Left colon (tissue), 2 donors: ENCODE results near the gene ATP2B1. TPM values are rescaled to one million over a fixed set of nuclear protein-coding genes. Genes with fewer than 3 reads are reported as not detected.

ENCODE experiments used
- ATAC-seq: fragments of 200-7000 bp; cut with Tn5 transposase; one replicate; pipeline ENCODE4 v1.9.1; 2020; ENCODE audit warnings: mild to moderate bottlenecking, moderate library complexity
- DNase-seq, 2 donors: peaks; one replicate each; pipeline ENCODE4 v3.0.0-alpha.2; 2020
- intact Hi-C, 2 donors: fragments of 100-400 bp; cut with DNase I in 1 of 2; cut with micrococcal nuclease in 1 of 2; formaldehyde crosslinking; loops; one replicate each; pipeline versions ENCODE4 v1.11.2 to v1.14.0; 2022; cut with DNase I, micrococcal nuclease
- total RNA-seq, 2 donors: library from RNA; stranded (reverse); fragmentation: NEBNext Ultra II Directional; extraction: Animal tissue kit (Norgen Biotek cat#: 25700); gene quantifications; one replicate each; pipeline ENCODE4 v1.2.1, GENCODE V29; 2021
- donor health status: DM: no; HTN: no; CAD: no.
- donor health status: DM: yes; HTN: yes; CAD: no.

ATP2B1 gene
- total RNA-seq, 2 donors from 2014 or later, result 57.5 to 105 TPM

DNA sequence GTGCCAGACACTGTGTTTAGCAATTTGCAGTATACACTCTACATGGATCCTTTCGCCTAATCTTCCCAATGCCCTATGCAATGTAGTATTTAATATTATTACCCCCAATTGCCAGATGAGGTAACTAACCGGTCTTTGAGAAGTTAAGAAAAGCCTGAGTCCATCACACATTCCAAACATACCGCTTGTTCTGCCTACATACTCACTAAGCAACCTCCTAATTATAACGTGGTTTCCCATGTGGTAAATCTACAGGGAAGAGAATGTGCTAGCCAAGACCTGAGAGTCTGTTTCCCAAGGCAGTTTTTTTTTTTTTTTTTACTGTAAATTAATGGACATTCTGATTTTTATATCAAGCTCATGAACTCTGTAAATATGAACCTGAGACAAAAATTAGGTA, 37.2 kb downstream of the ATP2B1 start:
- intact Hi-C loops, result no loop called here

DNA sequence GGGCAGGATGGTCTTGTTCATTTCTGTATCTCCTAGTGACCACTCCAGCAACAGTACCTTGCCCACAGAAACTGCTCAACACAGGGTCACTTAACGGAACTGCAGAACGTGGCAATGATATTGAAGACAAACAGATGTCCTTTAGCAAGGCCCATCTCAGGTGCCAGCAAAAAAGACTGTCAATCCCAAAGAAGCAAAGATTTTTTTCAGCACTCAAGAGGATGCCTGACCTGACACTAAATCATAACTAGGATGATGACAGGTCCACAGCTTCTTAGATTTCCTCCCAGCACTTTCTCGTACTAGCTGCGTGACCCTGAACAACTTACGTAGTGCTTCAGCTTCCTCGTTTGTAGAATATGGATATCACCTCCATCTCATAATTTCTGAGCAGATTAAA, 39.4 kb downstream of the ATP2B1 start:
- intact Hi-C loops, result no loop called here
- no peak for DNase-seq
- ATAC-seq, result no peak

More for the DNA sequence above, 37.2 kb downstream of the ATP2B1 start:
- DNase-seq (no peak), ATAC-seq (no peak)

DNA sequence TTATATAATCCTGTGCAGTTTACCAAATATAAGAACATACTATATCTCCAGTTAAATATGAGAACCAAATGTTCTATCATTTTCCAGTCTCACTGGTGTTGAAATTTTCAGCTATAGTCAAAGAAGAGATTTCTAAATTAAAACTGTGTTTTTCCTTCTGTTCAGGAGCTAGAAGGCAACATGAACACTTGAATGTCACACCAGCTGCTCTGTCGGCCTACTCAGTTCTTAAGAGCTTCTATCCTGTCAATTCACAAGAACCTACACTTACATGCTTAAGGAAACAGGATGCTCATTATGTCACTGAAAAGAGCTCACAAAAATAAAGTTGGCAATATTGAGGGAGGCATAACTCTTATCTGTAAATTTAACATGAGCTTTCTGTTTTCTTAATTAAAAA, 43.1 kb downstream of the ATP2B1 start:
- intact Hi-C loops, result no loop called here
- no peak for DNase-seq

DNA sequence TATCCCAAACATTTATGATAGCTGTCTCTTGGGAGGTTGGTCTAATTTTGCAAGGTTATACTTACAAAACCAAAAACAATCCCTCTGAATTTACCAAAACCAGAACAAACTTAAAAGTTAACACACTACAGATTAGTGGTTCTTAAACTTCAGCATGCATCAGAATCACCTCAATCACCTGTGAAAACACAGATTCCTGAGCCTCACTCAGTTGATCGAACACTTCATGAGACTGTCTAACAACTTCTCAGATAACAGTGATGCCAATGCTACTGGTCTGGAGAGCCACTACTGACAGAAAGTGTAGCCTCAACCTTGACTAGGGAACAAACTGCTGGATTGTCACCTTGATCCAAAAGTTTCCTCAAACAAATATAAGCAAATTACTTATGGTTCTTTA, 44.2 kb downstream of the ATP2B1 start:
- ATAC-seq (no peak), DNase-seq (no peak)
- intact Hi-C loops, result no loop called here

More for the DNA sequence above, 43.1 kb downstream of the ATP2B1 start:
- ATAC-seq, result no peak

DNA sequence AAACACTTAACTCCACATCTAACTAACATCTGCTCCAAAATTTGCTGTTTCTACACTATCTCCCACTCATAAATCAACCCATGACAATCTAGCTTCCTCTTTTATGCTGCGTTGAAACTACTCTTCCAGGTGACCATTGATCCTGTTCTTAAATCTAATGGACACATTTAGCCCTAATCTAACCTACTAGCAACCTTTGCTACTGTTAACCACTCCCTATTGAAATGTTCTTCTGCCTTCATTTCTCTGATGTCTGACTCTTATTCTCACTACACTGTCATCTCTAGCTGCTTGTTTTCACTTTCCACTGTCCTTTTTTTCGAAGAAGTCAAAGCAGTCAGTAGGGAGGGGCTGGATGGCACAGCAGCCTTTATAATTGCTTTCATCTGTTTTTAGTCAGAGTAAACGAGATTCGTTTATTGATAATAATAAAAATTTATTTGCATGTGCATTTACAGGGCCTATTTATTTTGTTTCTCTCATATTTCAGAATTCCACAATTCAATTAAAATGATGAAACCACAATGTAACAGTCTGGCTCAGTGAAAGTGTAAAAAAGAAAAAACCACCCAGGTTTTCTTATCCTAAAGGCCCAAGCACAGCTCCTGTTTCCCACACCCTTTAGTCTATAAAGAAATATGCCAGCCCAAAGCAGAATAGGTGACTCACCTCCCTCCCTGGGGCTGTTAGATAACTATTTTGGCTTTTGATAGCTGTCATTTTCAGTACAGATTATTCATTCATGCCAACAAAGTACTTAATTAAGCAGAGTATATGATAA, 44.9 kb downstream of the ATP2B1 start:
- no peak for DNase-seq
- intact Hi-C loops, result no loop called here
- peak; percentile 53 for ATAC-seq

DNA sequence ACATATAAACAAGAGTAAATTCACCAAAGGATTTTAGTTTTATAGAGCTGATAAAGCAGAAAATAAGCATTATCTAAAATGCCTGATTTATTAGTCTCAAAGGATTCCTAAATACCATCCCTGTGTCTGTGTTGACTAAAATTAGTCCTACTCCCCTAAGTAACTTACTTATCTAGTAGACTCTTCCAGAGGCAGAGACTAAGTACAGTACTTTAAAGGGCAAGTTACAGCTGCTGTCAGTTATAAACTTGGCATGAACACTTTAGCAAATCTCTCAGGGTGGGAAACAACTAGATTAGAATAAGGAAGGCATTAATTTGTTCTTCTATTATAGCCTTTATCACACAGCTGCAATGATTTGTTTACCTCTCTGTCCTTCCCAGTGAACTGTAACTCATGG, 46.0 kb downstream of the ATP2B1 start:
- no peak for DNase-seq
- intact Hi-C loops, result no loop called here
- peak; percentile 22 for ATAC-seq

DNA sequence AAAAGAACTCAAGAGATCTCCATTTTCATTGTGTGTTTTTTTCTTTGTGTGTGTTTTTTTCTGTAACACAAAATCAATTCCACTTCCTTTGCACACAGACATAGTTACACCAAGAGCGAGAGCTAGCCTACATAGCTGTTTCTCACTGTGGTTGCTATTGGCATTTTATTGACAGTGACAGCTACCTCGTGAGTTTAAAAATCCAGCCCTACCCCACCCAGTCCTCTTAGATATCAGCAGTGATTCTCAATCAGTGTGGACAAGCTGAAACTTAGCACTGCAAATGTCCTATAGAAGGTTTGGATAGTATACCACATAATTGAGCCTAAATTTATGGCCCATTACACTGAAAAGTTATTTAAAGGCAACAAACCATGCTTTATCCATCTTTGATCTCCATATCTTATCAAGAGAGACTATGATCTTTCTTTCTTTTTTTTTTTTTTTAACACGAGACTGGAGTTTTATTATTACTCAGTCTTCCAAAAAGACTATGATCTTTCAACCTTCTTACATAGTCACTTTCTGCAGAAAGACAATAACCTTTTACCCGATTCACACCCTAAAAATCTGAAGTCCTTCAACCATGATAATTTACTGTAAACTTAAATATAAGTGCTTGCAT, 46.8 kb downstream of the ATP2B1 start:
- DNase-seq, result no peak
- intact Hi-C loops, result no loop called here
- peak; percentile 66 for ATAC-seq

DNA sequence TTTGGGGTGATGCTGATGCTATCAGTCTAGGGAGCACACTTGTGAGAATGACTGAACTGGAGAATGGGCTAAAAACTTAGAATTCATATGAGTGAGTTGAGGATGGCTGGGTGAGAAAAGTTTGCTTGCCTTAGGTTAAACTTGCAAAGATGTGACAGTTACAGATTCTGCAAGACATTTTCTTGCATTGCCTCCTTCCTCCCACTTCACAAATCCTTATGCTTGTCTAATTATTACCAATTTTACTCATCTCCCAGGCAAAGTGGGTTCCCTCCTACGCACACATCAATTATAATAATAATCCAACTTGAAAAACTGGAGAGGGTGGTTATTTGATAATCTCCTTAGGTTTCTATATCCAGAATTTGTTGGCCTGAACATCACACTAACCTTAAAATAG, 50.9 kb downstream of the ATP2B1 start:
- ATAC-seq (no peak), DNase-seq (no peak)
- intact Hi-C loops, result no loop called here

DNA sequence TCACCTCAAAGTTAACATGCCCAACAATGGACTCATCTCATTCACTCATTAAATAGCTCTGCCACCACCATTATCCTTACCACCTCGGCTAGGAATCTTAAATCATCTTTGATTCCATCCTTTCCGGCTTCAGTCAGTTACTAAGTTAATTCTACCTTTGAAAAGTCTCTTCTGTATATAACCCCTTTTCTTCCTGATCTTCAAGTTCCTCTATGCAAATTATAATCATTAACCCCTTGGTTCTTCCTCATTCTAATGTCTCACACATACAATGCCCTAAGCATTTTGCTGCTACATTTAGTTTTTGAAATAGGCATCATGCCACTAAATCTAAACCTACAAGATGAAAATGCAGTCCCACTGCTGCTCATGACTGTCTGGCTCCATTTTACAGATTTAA, 51.6 kb downstream of the ATP2B1 start:
- no peak for ATAC-seq
- intact Hi-C loops, result no loop called here
- no peak for DNase-seq

DNA sequence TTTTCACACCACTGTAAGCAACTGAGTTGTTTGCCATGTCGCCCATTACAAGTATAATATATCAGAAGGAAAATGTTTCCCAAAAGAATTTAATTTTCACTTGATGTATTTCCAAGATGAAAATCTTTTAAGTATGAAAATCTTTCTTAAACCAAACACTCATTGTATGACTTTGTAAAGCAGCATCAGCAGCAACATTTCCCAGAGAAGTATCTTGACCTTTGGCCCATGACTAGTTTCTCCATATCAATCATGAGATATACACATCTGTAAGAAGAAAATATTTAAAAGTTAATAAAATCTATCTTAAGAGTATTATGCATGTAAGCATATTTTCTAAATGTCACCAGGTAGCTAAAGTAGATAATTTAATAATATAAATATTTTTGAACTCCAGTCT, 52.8 kb downstream of the ATP2B1 start:
- intact Hi-C loops, result no loop called here
- DNase-seq (no peak), ATAC-seq (no peak)

DNA sequence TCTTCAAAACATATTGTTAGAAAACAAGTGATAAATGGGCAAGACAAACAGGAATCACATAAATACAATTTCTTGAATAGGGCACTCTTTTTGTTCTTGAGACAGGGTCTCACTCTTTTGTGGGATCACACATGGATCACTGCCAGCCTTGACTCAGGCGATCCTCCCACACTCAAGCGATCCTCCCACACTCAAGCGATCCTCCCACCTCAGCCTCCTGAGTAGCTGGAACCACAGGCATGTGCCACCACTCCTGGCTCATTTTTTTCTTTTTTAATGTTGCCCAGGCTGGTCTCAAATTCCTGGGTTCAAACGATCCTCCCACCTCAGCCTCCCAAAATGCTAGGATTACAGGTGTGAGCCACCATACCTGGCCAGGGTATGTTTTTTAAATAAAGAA, 57.4 kb downstream of the ATP2B1 start:
- DNase-seq, result no peak
- ATAC-seq, result no peak
- intact Hi-C loops, result no loop called here

DNA sequence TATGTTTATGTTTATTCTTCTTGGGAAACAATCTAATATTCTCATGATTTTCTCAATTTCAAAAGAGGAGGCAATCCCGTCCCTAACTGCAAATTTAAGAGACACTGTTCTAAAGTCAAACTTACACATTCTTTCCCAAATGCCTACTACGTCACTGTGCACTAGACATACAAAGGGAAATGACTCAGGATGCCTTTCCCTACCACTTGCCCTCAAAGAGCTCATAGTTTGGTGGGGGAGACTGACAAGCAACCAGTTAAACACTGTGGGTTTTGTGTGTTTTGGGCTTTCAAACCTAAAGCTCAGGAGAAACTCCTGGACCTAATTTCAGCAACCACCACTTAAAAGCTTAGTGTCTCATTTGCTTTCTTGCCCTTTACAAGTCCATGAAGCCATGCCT, 58.4 kb downstream of the ATP2B1 start:
- no peak for DNase-seq
- ATAC-seq, result no peak
- intact Hi-C loops, result no loop called here

DNA sequence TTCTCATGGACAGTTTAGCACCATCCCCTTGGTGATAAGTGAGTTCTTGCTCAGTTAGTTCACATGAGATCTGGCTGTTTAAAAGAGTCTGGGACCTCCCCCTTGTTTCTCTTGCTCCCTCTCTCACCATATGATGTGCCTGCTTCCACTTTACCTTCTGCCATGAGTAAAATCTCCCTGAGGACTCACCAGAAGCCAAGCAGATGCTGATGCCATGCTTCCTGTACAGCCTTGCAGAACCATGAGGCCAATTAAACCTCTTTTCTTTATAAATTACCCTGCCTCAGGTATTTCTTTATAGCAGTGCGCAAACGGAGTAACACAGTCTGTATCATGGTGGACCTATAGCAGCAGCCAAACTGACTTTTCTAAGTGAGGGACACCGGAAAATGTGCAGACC, 58.8 kb downstream of the ATP2B1 start:
- intact Hi-C loops, result no loop called here
- DNase-seq (no peak), ATAC-seq (no peak)

DNA sequence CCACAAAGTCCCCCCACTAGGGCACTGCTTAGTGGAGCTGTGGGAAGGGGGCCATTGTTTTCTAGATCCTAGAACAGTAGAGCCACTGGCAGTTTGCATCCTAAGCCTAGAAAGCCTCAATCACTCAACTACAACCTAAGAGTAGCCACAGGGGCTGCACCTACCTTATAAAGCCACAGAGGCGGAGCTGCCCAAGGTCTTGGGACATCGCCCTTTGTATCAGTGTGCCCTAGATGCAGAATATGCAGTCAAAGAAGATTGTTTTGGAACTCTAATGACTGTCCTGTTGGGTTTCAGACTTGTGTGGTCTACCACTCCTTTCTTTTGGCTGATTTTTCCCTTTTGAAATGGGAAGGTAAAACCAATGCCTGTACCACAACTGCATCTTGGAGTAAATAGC, 59.5 kb downstream of the ATP2B1 start:
- no peak for DNase-seq
- intact Hi-C loops, result no loop called here
- peak; percentile 18 for ATAC-seq

DNA sequence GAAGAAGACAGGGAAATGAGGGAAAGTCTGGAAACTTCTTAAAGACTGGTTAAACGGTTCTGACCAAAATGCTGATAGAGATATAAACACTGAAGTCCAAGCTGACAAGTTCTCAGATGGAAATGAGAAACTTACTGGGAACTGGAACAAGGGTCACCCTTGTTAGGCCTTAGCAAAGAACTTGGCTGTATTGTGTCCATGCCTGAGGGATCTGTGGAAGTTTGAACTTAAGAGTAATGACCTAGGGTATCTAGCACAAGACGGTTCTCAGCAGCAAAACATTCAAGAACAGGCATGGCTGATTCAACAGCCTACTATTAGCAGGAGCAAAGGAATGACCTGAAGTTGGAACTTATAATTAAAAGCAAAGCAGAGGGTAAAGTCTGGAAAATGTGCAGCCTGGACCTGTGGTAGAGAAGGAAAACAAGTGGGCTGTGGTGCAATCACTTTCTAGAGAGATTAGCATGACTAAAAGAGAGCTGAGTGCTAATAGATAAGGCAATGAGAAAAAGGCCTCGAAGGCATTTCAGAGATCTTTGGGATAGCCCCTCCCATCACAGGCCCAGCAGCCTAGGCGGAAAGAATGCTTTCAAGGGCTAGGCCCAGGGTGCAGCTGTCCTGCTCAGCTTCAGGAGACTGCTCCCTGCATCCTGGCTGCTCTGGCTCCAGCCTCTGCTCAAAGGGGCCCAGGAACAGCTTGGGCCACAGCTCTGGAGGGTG, 60.3 kb downstream of the ATP2B1 start:
- ATAC-seq, result no peak
- no peak for DNase-seq
- intact Hi-C loops, result no loop called here

DNA sequence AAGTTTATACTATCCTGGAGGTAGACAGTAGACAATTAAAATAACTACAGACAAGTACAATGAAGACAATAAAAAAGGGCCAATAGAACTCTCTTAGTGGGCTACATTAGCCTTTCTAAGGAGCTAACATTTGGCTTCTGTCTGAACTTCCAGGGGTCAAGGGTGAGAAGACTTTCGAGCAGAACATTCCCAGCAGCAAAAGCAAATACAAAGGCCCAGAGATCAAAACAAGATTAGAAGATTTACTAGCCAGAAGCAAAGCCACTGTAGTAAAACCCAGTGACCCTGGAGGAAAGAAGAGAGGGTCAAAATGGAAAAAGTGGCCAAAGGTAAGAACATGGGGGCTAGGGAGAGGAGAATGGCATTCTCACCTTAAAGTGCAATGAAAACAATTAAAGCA, 63.2 kb downstream of the ATP2B1 start:
- DNase-seq (no peak), ATAC-seq (no peak)
- intact Hi-C loops, result no loop called here

DNA sequence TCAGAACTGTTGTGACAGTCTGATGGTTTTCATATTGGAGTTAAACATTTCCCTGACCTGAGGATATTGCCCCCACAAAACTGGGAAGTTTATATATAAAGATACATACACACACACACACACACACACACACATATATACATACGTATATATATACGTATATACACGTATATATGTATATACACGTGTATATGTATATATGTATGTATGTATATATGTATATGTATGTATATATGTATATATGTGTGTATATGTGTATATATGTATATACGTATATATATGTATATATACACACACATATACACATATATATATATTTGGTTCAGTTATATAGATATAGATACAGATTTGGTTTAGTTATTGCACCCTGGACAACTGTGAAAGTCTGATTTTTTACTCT, 65.7 kb downstream of the ATP2B1 start:
- no peak for DNase-seq
- ATAC-seq, result no peak
- intact Hi-C loops, result no loop called here

DNA sequence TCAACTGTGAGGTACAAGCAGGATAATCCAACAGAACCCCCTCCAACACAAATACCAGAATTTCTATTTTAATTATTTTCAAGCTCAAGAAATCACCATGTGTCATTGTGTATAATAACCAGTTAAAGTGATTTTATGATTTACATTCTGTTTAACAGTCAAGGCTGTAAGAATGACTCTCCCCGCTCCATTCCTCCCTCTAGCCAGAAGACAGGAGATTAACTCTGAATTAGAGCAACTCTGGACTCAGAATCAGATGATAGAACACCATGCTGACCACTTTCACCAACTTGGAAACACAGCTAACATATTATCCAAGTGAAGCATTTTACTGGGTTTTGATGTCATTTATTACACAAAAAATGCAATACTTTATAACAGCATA, 71.9 kb downstream of the ATP2B1 start:
- intact Hi-C loops, result no loop called here

DNA sequence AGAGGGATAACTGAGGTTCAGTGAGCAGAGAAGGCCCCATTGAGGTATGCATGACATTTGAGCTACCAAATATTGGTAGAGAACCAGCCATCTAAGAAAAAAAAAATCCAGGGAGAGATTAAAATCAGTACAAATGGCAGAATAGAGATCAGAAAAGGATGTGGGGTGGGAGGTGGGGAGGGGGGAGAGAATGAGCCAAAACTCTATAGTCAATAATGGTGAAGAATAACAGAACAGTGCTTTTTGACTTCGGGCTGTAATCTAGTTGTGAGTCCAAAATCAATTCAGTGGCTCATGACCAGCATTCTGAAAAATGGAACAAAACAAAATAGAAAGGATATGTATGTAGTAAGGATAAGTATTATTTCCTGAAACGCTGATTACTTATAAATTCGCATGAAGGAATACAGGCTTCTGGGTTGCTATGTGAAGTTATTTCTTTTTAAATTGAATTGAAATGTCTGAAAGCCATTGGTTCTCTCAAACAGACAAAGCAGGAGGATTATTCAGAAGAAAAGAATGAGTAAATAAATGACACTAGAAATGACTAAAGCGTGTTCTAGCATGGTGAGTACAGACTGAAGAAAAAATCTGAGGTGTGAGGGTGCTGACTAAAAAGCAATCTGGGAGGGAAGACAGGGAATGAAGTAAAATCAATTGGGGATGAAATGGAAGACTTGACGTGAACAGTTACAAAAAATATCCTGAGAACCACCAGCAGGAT, 72.4 kb downstream of the ATP2B1 start:
- intact Hi-C loops, result no loop called here
- no peak for ATAC-seq
- DNase-seq, result no peak

More for the DNA sequence above, 71.9 kb downstream of the ATP2B1 start:
- no peak for ATAC-seq
- DNase-seq, result no peak

DNA sequence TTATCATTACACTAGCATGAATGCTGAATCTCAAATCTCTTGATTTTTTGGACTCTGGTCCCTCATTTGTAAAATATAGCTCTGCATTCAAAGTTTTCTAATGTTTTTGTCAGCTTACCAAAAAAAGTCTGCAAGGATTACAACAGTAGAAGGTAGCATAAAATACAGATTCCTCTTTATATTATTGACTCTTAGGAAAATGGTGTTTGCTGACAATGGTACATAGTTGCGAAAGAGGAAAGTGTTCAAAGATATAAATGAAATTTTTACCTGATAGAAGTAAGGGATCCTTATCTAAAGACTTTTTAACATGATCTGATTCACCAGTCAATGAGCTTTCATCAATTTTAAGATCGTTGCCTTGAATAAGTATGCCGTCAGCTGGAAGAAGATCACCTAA, 74.1 kb downstream of the ATP2B1 start:
- intact Hi-C loops, result no loop called here
- ATAC-seq, result no peak
- DNase-seq, result no peak
